GM12892 (cell line): Measurements from ENCODE around the gene GRPR.

Experiments
- POLR2A ChIP-seq: IDR thresholded peaks from 2 replicates; pipeline ENCODE4 v1.6.1; 2011; ENCODE audit warnings: low read depth, low read length, control low read depth
- TAF1 ChIP-seq: IDR thresholded peaks from 2 replicates; pipeline ENCODE4 v1.6.1; 2011; ENCODE audit warnings: low read depth, mild to moderate bottlenecking, control low read depth, low read length, borderline replicate concordance

GRCh38 chrX:16188687-16189086, 65.3 kb downstream of the GRPR start:
- TF ChIP-seq TAF1 (no peak), POLR2A (no peak)
